ENCODE data around the gene NBPF4. TPM values are rescaled to one million over a fixed set of nuclear protein-coding genes. Genes with fewer than 3 reads are reported as not detected.

The NBPF4 gene
- total RNA-seq, 1 experiment from 2014 or later: not detected

- TF ChIP-seq, protein P1, sequence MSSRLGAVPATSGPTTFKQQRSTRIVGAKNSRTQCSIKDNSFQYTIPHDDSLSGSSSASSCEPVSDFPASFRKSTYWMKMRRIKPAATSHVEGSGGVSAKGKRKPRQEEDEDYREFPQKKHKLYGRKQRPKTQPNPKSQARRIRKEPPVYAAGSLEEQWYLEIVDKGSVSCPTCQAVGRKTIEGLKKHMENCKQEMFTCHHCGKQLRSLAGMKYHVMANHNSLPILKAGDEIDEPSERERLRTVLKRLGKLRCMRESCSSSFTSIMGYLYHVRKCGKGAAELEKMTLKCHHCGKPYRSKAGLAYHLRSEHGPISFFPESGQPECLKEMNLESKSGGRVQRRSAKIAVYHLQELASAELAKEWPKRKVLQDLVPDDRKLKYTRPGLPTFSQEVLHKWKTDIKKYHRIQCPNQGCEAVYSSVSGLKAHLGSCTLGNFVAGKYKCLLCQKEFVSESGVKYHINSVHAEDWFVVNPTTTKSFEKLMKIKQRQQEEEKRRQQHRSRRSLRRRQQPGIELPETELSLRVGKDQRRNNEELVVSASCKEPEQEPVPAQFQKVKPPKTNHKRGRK (CRISPR knock-in tag; IDR thresholded peaks at IDR 0.05; ENCODE audit: borderline replicate concordance): no peak
- TF ChIP-seq, protein P2, sequence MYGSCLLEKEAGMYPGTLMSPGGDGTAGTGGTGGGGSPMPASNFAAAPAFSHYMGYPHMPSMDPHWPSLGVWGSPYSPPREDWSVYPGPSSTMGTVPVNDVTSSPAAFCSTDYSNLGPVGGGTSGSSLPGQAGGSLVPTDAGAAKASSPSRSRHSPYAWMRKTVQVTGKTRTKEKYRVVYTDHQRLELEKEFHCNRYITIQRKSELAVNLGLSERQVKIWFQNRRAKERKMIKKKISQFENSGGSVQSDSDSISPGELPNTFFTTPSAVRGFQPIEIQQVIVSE (CRISPR knock-in tag; IDR thresholded peaks at IDR 0.05; ENCODE audit: borderline replicate concordance): no peak
- TF ChIP-seq NR2C2 (CRISPR knock-in tag; IDR thresholded peaks at IDR 0.05) (no peak), NFE2L1 (CRISPR knock-in tag; IDR thresholded peaks at IDR 0.05) (no peak), ZNF671 (CRISPR knock-in tag; IDR thresholded peaks at IDR 0.05) (no peak), HMGXB4 (CRISPR knock-in tag; IDR thresholded peaks at IDR 0.05) (peak; percentile 69), FOXP1 (CRISPR knock-in tag; IDR thresholded peaks at IDR 0.05; ENCODE audit: borderline replicate concordance) (peak; percentile 94), NFATC4 (CRISPR knock-in tag; IDR thresholded peaks at IDR 0.05) (no peak), MLX (CRISPR knock-in tag; IDR thresholded peaks at IDR 0.05) (0 out of 2 replicates have a peak, but pooled peaks have one; percentile 36), TP53 (CRISPR knock-in tag; IDR thresholded peaks at IDR 0.05) (peak; percentile 87)
- TF ChIP-seq, protein P3, sequence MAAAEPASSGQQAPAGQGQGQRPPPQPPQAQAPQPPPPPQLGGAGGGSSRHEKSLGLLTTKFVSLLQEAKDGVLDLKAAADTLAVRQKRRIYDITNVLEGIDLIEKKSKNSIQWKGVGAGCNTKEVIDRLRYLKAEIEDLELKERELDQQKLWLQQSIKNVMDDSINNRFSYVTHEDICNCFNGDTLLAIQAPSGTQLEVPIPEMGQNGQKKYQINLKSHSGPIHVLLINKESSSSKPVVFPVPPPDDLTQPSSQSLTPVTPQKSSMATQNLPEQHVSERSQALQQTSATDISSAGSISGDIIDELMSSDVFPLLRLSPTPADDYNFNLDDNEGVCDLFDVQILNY (CRISPR knock-in tag; IDR thresholded peaks at IDR 0.05): peak; percentile 78
- TF ChIP-seq, protein P4, sequence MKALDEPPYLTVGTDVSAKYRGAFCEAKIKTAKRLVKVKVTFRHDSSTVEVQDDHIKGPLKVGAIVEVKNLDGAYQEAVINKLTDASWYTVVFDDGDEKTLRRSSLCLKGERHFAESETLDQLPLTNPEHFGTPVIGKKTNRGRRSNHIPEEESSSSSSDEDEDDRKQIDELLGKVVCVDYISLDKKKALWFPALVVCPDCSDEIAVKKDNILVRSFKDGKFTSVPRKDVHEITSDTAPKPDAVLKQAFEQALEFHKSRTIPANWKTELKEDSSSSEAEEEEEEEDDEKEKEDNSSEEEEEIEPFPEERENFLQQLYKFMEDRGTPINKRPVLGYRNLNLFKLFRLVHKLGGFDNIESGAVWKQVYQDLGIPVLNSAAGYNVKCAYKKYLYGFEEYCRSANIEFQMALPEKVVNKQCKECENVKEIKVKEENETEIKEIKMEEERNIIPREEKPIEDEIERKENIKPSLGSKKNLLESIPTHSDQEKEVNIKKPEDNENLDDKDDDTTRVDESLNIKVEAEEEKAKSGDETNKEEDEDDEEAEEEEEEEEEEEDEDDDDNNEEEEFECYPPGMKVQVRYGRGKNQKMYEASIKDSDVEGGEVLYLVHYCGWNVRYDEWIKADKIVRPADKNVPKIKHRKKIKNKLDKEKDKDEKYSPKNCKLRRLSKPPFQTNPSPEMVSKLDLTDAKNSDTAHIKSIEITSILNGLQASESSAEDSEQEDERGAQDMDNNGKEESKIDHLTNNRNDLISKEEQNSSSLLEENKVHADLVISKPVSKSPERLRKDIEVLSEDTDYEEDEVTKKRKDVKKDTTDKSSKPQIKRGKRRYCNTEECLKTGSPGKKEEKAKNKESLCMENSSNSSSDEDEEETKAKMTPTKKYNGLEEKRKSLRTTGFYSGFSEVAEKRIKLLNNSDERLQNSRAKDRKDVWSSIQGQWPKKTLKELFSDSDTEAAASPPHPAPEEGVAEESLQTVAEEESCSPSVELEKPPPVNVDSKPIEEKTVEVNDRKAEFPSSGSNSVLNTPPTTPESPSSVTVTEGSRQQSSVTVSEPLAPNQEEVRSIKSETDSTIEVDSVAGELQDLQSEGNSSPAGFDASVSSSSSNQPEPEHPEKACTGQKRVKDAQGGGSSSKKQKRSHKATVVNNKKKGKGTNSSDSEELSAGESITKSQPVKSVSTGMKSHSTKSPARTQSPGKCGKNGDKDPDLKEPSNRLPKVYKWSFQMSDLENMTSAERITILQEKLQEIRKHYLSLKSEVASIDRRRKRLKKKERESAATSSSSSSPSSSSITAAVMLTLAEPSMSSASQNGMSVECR (CRISPR knock-in tag; IDR thresholded peaks at IDR 0.05; ENCODE audit: borderline replicate concordance): 0 out of 2 replicates have a peak, but pooled peaks have one; percentile 45
These were observed 43.8 kb downstream of the NBPF4 start, which contains the start of gene SLC25A24 (continued) for GRCh38 chr1:108199781-108200686.

GRCh38 chr1:108199201-108199691, 44.6 kb downstream of the NBPF4 start:
- POLR2A ChIA-PET: no interaction called here
- Mint-ChIP-seq H3K4me1 (peaks cover 31% of the 10 kb centered on the region), H3K9me3 (peaks cover 8% of the 10 kb centered on the region), H3K27me3 (ENCODE audit: low read depth) (peaks cover 10% of the 10 kb centered on the region), H3K27ac (no peak overlapping the region), H3K36me3 (peaks cover 32% of the 10 kb centered on the region), H3K4me3 (peak overlapping the region; percentile 82)
- CTCF ChIA-PET: interaction anchor here (1.0 to 2.0 kb wide), 4 partner anchors 15 to 417 kb away, joined by 3 to 7 read pairs (median 4); partner anchors contain the start of gene EEIG2
- DNase-seq (ENCODE audit: low spot score) (no peak), ATAC-seq (peak; percentile 5)
- TF ChIP-seq, protein P5, sequence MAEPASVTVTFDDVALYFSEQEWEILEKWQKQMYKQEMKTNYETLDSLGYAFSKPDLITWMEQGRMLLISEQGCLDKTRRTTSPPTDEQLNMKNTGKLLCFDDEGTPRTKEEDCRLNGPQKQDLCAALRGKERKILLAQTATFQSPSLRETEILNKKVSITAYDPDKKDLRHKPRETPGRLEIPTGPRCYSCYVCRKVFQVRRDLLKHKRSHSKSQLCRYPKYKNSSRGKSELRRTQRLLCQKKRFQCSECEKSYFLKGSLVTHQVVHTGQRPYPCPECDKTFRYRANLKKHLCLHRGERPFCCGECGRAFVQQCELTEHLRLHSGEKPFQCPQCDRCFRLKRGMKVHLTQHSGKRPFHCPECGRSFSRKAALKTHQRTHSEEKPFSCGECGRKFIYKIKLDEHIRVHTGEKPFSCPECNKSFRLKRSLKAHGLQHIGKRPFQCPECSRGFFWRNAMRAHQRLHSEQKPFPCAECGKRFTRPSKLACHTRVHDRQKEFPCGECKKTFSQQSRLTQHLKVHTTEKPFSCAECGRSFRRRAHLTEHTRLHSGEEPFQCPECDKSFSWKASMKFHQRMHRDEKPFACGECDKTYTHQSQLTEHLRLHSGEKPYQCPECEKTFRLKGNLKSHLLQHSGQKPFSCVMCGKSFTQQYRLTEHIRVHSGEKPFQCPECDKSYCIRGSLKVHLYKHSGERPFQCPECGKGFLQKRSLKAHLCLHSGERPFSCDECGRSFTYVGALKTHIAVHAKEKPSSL (CRISPR knock-in tag; conservative IDR thresholded peaks at IDR 0.05): no peak
- no peak for TF ChIP-seq CREB1 (CRISPR knock-in tag; IDR thresholded peaks at IDR 0.05)
- TF ChIP-seq, protein P6, sequence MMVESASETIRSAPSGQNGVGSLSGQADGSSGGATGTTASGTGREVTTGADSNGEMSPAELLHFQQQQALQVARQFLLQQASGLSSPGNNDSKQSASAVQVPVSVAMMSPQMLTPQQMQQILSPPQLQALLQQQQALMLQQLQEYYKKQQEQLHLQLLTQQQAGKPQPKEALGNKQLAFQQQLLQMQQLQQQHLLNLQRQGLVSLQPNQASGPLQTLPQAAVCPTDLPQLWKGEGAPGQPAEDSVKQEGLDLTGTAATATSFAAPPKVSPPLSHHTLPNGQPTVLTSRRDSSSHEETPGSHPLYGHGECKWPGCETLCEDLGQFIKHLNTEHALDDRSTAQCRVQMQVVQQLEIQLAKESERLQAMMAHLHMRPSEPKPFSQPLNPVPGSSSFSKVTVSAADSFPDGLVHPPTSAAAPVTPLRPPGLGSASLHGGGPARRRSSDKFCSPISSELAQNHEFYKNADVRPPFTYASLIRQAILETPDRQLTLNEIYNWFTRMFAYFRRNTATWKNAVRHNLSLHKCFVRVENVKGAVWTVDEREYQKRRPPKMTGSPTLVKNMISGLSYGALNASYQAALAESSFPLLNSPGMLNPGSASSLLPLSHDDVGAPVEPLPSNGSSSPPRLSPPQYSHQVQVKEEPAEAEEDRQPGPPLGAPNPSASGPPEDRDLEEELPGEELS (CRISPR knock-in tag; IDR thresholded peaks at IDR 0.05): no peak
